WTC11 (cell line): ENCODE results near the gene CCSER1. TPM values are rescaled to one million over a fixed set of nuclear protein-coding genes. Genes with fewer than 3 reads are reported as not detected.
"Not testable (repeated sequence)": the region's sequence is repeated elsewhere in the genome, so short reads cannot be mapped to it uniquely, and the experiment has no call there.

Source experiments
- ATAC-seq: fragments of 200-7000 bp; cut with Tn5 transposase; 2 replicates; pipeline ENCODE4 v1.10.0; 2021; ENCODE audit warnings: mild to moderate bottlenecking, moderate library complexity
- CTCF ChIA-PET: fragments of 300-600 bp; sonication (Branson Sonifier 250); formaldehyde crosslinking; loops from one replicate; lab custom pipeline; 2021; ENCODE audit warnings: antibody characterized with exemption; lab: Charles Lee
- POLR2A ChIA-PET: fragments of 350-600 bp; sonication (Branson Sonifier 250); formaldehyde crosslinking; loops from one replicate; lab custom pipeline; 2021; ENCODE audit warnings: antibody characterized with exemption; lab: Charles Lee
- DNase-seq: peaks from one replicate; pipeline ENCODE4 v3.0.0; 2021; ENCODE audit warnings: low spot score
- H3K27ac Mint-ChIP-seq: 2 replicates; pipeline ENCODE4 v1.8.0; 2021; ENCODE audit warnings: mixed read lengths
- H3K27me3 Mint-ChIP-seq: 2 replicates; pipeline ENCODE4 v1.8.0; 2021; ENCODE audit warnings: low read depth, mild to moderate bottlenecking, moderate library complexity, mixed read lengths
- H3K36me3 Mint-ChIP-seq: 2 replicates; pipeline ENCODE4 v1.8.0; 2021; ENCODE audit warnings: mixed read lengths
- H3K4me1 Mint-ChIP-seq: 2 replicates; pipeline ENCODE4 v1.8.0; 2022; ENCODE audit warnings: mixed read lengths
- H3K4me3 Mint-ChIP-seq: 2 replicates; pipeline ENCODE4 v1.8.0; 2021; ENCODE audit warnings: mild to moderate bottlenecking, moderate library complexity, mixed read lengths
- H3K9me3 Mint-ChIP-seq: 2 replicates; pipeline ENCODE4 v1.8.0; 2021; ENCODE audit warnings: mixed read lengths
- ATF1 ChIP-seq: sonication (generic); formaldehyde crosslinking; IDR thresholded peaks from 2 replicates; pipeline ENCODE4 v1.8.1; 2023; ENCODE audit warnings: mild to moderate bottlenecking, moderate library complexity, missing genetic modification reagents
- CTCF ChIP-seq: fragments of 200-600 bp; IDR thresholded peaks from 2 replicates; pipeline ENCODE4 v1.8.0; 2022; ENCODE audit warnings: antibody characterized with exemption
- ELF4 ChIP-seq: sonication (generic); formaldehyde crosslinking; IDR thresholded peaks from 2 replicates; pipeline ENCODE4 v1.8.1; 2022; ENCODE audit warnings: low read depth, mild to moderate bottlenecking, moderate library complexity, missing genetic modification reagents
- EMX1 ChIP-seq: fragments of 250-450 bp; sonication (Bioruptor Pico); IDR thresholded peaks from 2 replicates; pipeline ENCODE4 v1.8.0; 2021; ENCODE audit warnings: mild to moderate bottlenecking
- FOXP1 ChIP-seq: sonication (generic); formaldehyde crosslinking; IDR thresholded peaks from 2 replicates; pipeline ENCODE4 v1.8.0; 2022; ENCODE audit warnings: missing genetic modification reagents, mild to moderate bottlenecking, moderate library complexity, borderline replicate concordance
- GABPB1 ChIP-seq: sonication (generic); formaldehyde crosslinking; IDR thresholded peaks from 2 replicates; pipeline ENCODE4 v1.8.1; 2023; ENCODE audit warnings: mild to moderate bottlenecking, missing genetic modification reagents
- GRHL2 ChIP-seq: fragments of 250-450 bp; sonication (Bioruptor Pico); IDR thresholded peaks from 2 replicates; pipeline ENCODE4 v1.8.0; 2022; ENCODE audit warnings: mild to moderate bottlenecking, moderate library complexity; ENCODE audit not compliant: insufficient replicate concordance, severe bottlenecking
- HMGXB4 ChIP-seq: sonication (generic); formaldehyde crosslinking; IDR thresholded peaks from 2 replicates; pipeline ENCODE4 v1.8.1; 2023; ENCODE audit warnings: mild to moderate bottlenecking, moderate library complexity, missing genetic modification reagents
- IRF2 ChIP-seq: sonication (generic); formaldehyde crosslinking; IDR thresholded peaks from 2 replicates; pipeline ENCODE4 v1.8.0; 2022; ENCODE audit warnings: low read depth, missing genetic modification reagents, borderline replicate concordance
- NR1H2 ChIP-seq: sonication (generic); formaldehyde crosslinking; IDR thresholded peaks from 2 replicates; pipeline ENCODE4 v1.9.0; 2021; ENCODE audit warnings: mild to moderate bottlenecking, moderate library complexity, missing genetic modification reagents
- NR2C2 ChIP-seq: sonication (generic); formaldehyde crosslinking; IDR thresholded peaks from 2 replicates; pipeline ENCODE4 v1.8.0; 2022; ENCODE audit warnings: mild to moderate bottlenecking, missing genetic modification reagents
- PRRX2 ChIP-seq: fragments of 250-450 bp; sonication (Bioruptor Pico); IDR thresholded peaks from 2 replicates; pipeline ENCODE4 v1.8.0; 2021; ENCODE audit warnings: mild to moderate bottlenecking
- SMAD3 ChIP-seq: sonication (generic); formaldehyde crosslinking; IDR thresholded peaks from 2 replicates; pipeline ENCODE4 v1.8.0; 2022; ENCODE audit warnings: missing genetic modification reagents, mild to moderate bottlenecking, borderline replicate concordance
- TCF7 ChIP-seq: sonication (generic); formaldehyde crosslinking; IDR thresholded peaks from 2 replicates; pipeline ENCODE4 v1.8.0; 2022; ENCODE audit warnings: mild to moderate bottlenecking, low read depth, missing genetic modification reagents, moderate library complexity
- ZNF121 ChIP-seq: sonication (generic); formaldehyde crosslinking; IDR thresholded peaks from 2 replicates; pipeline ENCODE4 v1.8.0; 2023; ENCODE audit warnings: missing genetic modification reagents
- ZNF317 ChIP-seq: sonication (generic); formaldehyde crosslinking; IDR thresholded peaks from 2 replicates; pipeline ENCODE4 v1.8.1; 2023; ENCODE audit warnings: low read depth, mild to moderate bottlenecking, moderate library complexity, missing genetic modification reagents, borderline replicate concordance
- ZNF396 ChIP-seq: fragments of 250-450 bp; sonication (Bioruptor Pico); IDR thresholded peaks from 2 replicates; pipeline ENCODE4 v1.8.0; 2021; ENCODE audit warnings: mild to moderate bottlenecking, moderate library complexity, borderline replicate concordance
- ZNF416 ChIP-seq: fragments of 250-450 bp; sonication (Bioruptor Pico); IDR thresholded peaks from 2 replicates; pipeline ENCODE4 v1.9.0; 2021; ENCODE audit warnings: mild to moderate bottlenecking, inconsistent platforms
- total RNA-seq: library from RNA; stranded (reverse); gene quantifications from 3 replicates; pipeline ENCODE4 v1.2.3, GENCODE V29; 2021

Gene CCSER1
- total RNA-seq, 1 experiment from 2014 or later = 0.87 TPM

GRCh38 chr4:90476019-90476418 is 348.8 kb downstream of the CCSER1 start (continued):
- TF ChIP-seq TCF7 (CRISPR knock-in tag) = no peak
- TF ChIP-seq IRF2 (CRISPR knock-in tag) = no peak

- TF ChIP-seq EMX1 (CRISPR knock-in tag) = no peak
- no peak for TF ChIP-seq ZNF396 (CRISPR knock-in tag)
- no peak for TF ChIP-seq HMGXB4 (CRISPR knock-in tag)
- no peak for TF ChIP-seq SMAD3 (CRISPR knock-in tag)
- no peak for TF ChIP-seq GABPB1 (CRISPR knock-in tag)
- no peak for TF ChIP-seq GRHL2 (CRISPR knock-in tag)
- TF ChIP-seq CTCF = no peak
- TF ChIP-seq ATF1 = no peak
- no peak for TF ChIP-seq PRRX2 (CRISPR knock-in tag)
- TF ChIP-seq ZNF317 (CRISPR knock-in tag) = no peak
- TF ChIP-seq FOXP1 = no peak
- TF ChIP-seq ZNF121 (CRISPR knock-in tag) = no peak
- no peak for ATAC-seq
- DNase-seq = no peak
- Mint-ChIP-seq H3K4me1 (no peaks in the 10 kb centered on the region), H3K4me3 (no peak overlapping the region), H3K9me3 (peaks cover 21% of the 10 kb centered on the region), H3K27ac (no peak overlapping the region), H3K36me3 (peaks cover 19% of the 10 kb centered on the region), H3K27me3 (no peaks in the 10 kb centered on the region)
- POLR2A ChIA-PET = no interaction called here
- CTCF ChIA-PET = no interaction called here
Observed at GRCh38 chr4:90476586-90476985, 349.4 kb downstream of the CCSER1 start.

- DNase-seq, ATAC-seq, H3K4me3 Mint-ChIP-seq, POLR2A ChIA-PET, CTCF ChIA-PET, H3K27ac Mint-ChIP-seq, H3K4me1 Mint-ChIP-seq: not testable (repeated sequence)
- Mint-ChIP-seq H3K36me3 (peaks cover 54% of the 10 kb centered on the region), H3K27me3 (peaks cover 12% of the 10 kb centered on the region), H3K9me3 (peaks cover 76% of the 10 kb centered on the region)
Observed at GRCh38 chr4:90484894-90485293, 357.7 kb downstream of the CCSER1 start.

- no peak overlapping the region for H3K27ac Mint-ChIP-seq
- ChIA-PET CTCF (no interaction called here), POLR2A (no interaction called here)
- H3K27me3 Mint-ChIP-seq = peaks cover 12% of the 10 kb centered on the region
- H3K4me3 Mint-ChIP-seq = no peak overlapping the region
- peaks cover 53% of the 10 kb centered on the region for H3K36me3 Mint-ChIP-seq
- H3K9me3 Mint-ChIP-seq = peaks cover 75% of the 10 kb centered on the region
- no peaks in the 10 kb centered on the region for H3K4me1 Mint-ChIP-seq
- ATAC-seq (no peak), DNase-seq (no peak)
- TF ChIP-seq ELF4 (CRISPR knock-in tag) (no peak), ZNF416 (no peak), ZNF121 (CRISPR knock-in tag) (no peak), NR1H2 (CRISPR knock-in tag) (no peak), NR2C2 (CRISPR knock-in tag) (no peak)
- TF ChIP-seq, all 79 proteins: peak for 0
Observed at GRCh38 chr4:90486346-90486745, 359.2 kb downstream of the CCSER1 start.
